PC-3 (cell line): ENCODE results near the gene ABHD16A. TPM values are rescaled to one million over a fixed set of nuclear protein-coding genes. Genes with fewer than 3 reads are reported as not detected.
A peak's percentile ranks its signal among the peaks of the same experiment; 100 is the strongest.

Source experiments
- ATAC-seq: fragments of 200-7000 bp; cut with Tn5 transposase; 2 replicates; pipeline ENCODE4 v1.9.1; 2020; ENCODE audit warnings: mild to moderate bottlenecking, moderate library complexity
- BruUV-seq: library from RNA; stranded (reverse); fragments of 400-500 nt; replicated peaks from 2 replicates; lab custom pipeline; 2021; lab: Mats Ljungman, UMichigan
- CTCF ChIA-PET: fragments of 300-600 bp; sonication (Branson Sonifier 250); formaldehyde crosslinking; loops from one replicate; lab custom pipeline; 2022; ENCODE audit warnings: antibody characterized with exemption; lab: Charles Lee
- POLR2A ChIA-PET: fragments of 300-600 bp; sonication (Branson Sonifier 250); formaldehyde crosslinking; loops from one replicate; lab custom pipeline; 2022; ENCODE audit warnings: antibody characterized with exemption; ENCODE audit not compliant: unreplicated experiment; lab: Charles Lee
- DNase-seq: peaks from one replicate; pipeline ENCODE4 v3.0.0-alpha.2; 2015
- H2AFZ ChIP-seq: fragments of 300-600 bp; sonication (generic); 2 replicates; pipeline ENCODE4 v1.6.0; 2016; ENCODE audit warnings: antibody characterized with exemption, low read length
- H3F3A ChIP-seq: fragments of 300-600 bp; sonication (generic); one replicate; pipeline ENCODE4 v1.6.0; 2017; ENCODE audit warnings: antibody characterized with exemption, low read length, control low read depth, mild to moderate bottlenecking; ENCODE audit not compliant: unreplicated experiment
- H3K27ac ChIP-seq: fragments of 300-600 bp; sonication (generic); 2 replicates; pipeline ENCODE4 v1.5.1; 2016; ENCODE audit warnings: mild to moderate bottlenecking, low read length
- H3K27me3 ChIP-seq: fragments of 300-600 bp; sonication (generic); 2 replicates; pipeline ENCODE4 v1.6.1; 2016; ENCODE audit warnings: low read length, mixed read lengths
- H3K36me3 ChIP-seq: fragments of 300-600 bp; sonication (generic); 2 replicates; pipeline ENCODE4 v1.6.1; 2016; ENCODE audit warnings: low read depth, mixed run types, low read length, mixed read lengths
- H3K4me1 ChIP-seq: fragments of 300-600 bp; sonication (generic); 2 replicates; pipeline ENCODE4 v1.5.1; 2016; ENCODE audit warnings: low read length; ENCODE audit not compliant: insufficient read depth
- H3K4me2 ChIP-seq: fragments of 300-600 bp; sonication (generic); 2 replicates; pipeline ENCODE4 v1.6.0; 2016; ENCODE audit warnings: low read length
- H3K4me3 ChIP-seq: fragments of 300-600 bp; sonication (generic); 2 replicates; pipeline ENCODE4 v1.5.1; 2016; ENCODE audit warnings: mild to moderate bottlenecking, low read length, mixed read lengths
- H3K79me2 ChIP-seq: fragments of 300-600 bp; sonication (generic); 2 replicates; pipeline ENCODE4 v1.6.1; 2017; ENCODE audit warnings: low read length, mixed read lengths
- H3K9ac ChIP-seq: fragments of 300-600 bp; sonication (generic); 2 replicates; pipeline ENCODE4 v1.6.0; 2016; ENCODE audit warnings: mild to moderate bottlenecking, low read length
- H3K9me2 ChIP-seq: fragments of 300-600 bp; sonication (generic); replicated peaks from 2 replicates; pipeline ENCODE4 v1.6.1; 2016; ENCODE audit warnings: mixed run types, low read length, mixed read lengths
- H3K9me3 ChIP-seq: fragments of 300-600 bp; sonication (generic); 2 replicates; pipeline ENCODE4 v1.6.1; 2016; ENCODE audit warnings: low read length, mixed read lengths
- H4K20me1 ChIP-seq: fragments of 300-600 bp; sonication (generic); 2 replicates; pipeline ENCODE4 v1.6.1; 2016; ENCODE audit warnings: low read length, mixed read lengths
- EZH2 ChIP-seq: fragments of 300-600 bp; sonication (generic); IDR thresholded peaks from one replicate; pipeline ENCODE4 v1.6.1; 2017; ENCODE audit warnings: antibody characterized with exemption, mild to moderate bottlenecking, low read length; ENCODE audit not compliant: unreplicated experiment
- EZH2phosphoT487 ChIP-seq: fragments of 300-600 bp; sonication (generic); IDR thresholded peaks from 2 replicates; pipeline ENCODE4 v1.6.1; 2018; ENCODE audit warnings: mild to moderate bottlenecking, antibody characterized with exemption, low read length, borderline replicate concordance
- intact Hi-C: fragments of 100-400 bp; cut with micrococcal nuclease; formaldehyde crosslinking; loops from 2 replicates; pipeline ENCODE4 v1.9.0; 2023
- total RNA-seq: library from RNA; depleted of rRNA; stranded (reverse); fragments of >200 nt; gene quantifications from 2 replicates; pipeline ENCODE4 v1.2.3, GENCODE V29; 2014
- TF ChIP-seq, protein P1 (sequence below): fragments of 300-600 bp; sonication (generic); conservative IDR thresholded peaks from 2 replicates; pipeline ENCODE4 v1.5.1; 2017; ENCODE audit warnings: antibody characterized with exemption, low read depth, mild to moderate bottlenecking, low read length

The ABHD16A gene
- total RNA-seq, 1 experiment from 2014 or later = 52.0 TPM

DNA sequence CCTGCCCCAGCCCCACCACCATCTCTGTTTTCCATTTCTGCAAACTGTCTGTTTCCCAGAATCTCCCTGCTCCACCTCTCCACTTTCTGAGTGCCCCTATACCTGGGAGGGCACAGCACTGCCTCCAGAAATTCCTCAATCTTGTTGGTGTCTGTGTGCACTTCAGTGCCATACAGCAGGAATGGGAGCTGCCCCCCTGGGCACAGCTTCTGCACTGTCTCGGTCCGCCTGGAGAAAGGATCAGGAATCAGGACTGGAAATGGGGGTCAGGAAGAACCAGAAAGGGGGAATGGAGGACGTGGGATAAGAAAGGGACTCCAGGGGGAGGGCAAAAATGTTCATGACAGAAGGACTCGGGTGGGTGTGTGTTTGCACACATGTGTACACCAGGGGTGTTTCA, 30.6 kb upstream of the ABHD16A start:
- TF ChIP-seq EZH2phosphoT487 (no peak), EZH2 (no peak)
- Histone ChIP-seq H3K9me3 (no peaks in the 10 kb centered on the region), H3K4me1 (peaks cover 35% of the 10 kb centered on the region), H3K4me3 (peak overlapping the region; percentile 85), H3K9me2 (no peaks in the 10 kb centered on the region), H3K79me2 (peaks cover 41% of the 10 kb centered on the region), H3K36me3 (peaks cover 35% of the 10 kb centered on the region), H3K9ac (no peak overlapping the region), H3K27me3 (no peaks in the 10 kb centered on the region), H3K4me2 (peak overlapping the region; percentile 85), H3K27ac (no peak overlapping the region), H4K20me1 (peaks cover 13% of the 10 kb centered on the region), H3F3A (peaks cover 4% of the 10 kb centered on the region), H2AFZ (no peak overlapping the region)
- ChIA-PET POLR2A (no interaction called here), CTCF (no interaction called here)
- no peak for DNase-seq
- ATAC-seq = no peak
- intact Hi-C loops = no loop called here
- BruUV-seq = no TSS peak

- TF ChIP-seq EZH2phosphoT487 (no peak), EZH2 (no peak)
- TF ChIP-seq, protein P1, sequence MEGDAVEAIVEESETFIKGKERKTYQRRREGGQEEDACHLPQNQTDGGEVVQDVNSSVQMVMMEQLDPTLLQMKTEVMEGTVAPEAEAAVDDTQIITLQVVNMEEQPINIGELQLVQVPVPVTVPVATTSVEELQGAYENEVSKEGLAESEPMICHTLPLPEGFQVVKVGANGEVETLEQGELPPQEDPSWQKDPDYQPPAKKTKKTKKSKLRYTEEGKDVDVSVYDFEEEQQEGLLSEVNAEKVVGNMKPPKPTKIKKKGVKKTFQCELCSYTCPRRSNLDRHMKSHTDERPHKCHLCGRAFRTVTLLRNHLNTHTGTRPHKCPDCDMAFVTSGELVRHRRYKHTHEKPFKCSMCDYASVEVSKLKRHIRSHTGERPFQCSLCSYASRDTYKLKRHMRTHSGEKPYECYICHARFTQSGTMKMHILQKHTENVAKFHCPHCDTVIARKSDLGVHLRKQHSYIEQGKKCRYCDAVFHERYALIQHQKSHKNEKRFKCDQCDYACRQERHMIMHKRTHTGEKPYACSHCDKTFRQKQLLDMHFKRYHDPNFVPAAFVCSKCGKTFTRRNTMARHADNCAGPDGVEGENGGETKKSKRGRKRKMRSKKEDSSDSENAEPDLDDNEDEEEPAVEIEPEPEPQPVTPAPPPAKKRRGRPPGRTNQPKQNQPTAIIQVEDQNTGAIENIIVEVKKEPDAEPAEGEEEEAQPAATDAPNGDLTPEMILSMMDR = no peak
- H2AFZ ChIP-seq = no peak overlapping the region
- no TSS peak for BruUV-seq
- H3F3A ChIP-seq = peaks cover 4% of the 10 kb centered on the region
- intact Hi-C loops = no loop called here
- ATAC-seq (no peak), DNase-seq (no peak)
- H3K79me2 ChIP-seq = peaks cover 41% of the 10 kb centered on the region
- H3K36me3 ChIP-seq = peaks cover 35% of the 10 kb centered on the region
- CTCF ChIA-PET = no interaction called here
- peaks cover 18% of the 10 kb centered on the region for H3K4me1 ChIP-seq
- H4K20me1 ChIP-seq = peaks cover 13% of the 10 kb centered on the region
- POLR2A ChIA-PET = no interaction called here
- H3K9me3 ChIP-seq = no peaks in the 10 kb centered on the region
- H3K27me3 ChIP-seq = no peaks in the 10 kb centered on the region
- no peaks in the 10 kb centered on the region for H3K9me2 ChIP-seq
- no peak overlapping the region for H3K9ac ChIP-seq
- H3K4me2 ChIP-seq = no peak overlapping the region
- no peak overlapping the region for H3K27ac ChIP-seq
- H3K4me3 ChIP-seq = no peak overlapping the region
Observed at GRCh38 chr6:31732029-31732428, 28.9 kb upstream of the ABHD16A start.

- no peaks in the 10 kb centered on the region for H3K9me2 ChIP-seq
- H3F3A ChIP-seq = peaks cover 4% of the 10 kb centered on the region
- H3K4me2 ChIP-seq = peak overlapping the region; percentile 89; the same call in 1 of the 2 replicates
- peaks cover 12% of the 10 kb centered on the region for H3K4me1 ChIP-seq
- peaks cover 27% of the 10 kb centered on the region for H3K79me2 ChIP-seq
- no peak for DNase-seq
- no peak overlapping the region for H3K27ac ChIP-seq
- intact Hi-C loops = no loop called here
- peaks cover 13% of the 10 kb centered on the region for H4K20me1 ChIP-seq
- no peak for TF ChIP-seq EZH2phosphoT487
- TF ChIP-seq, protein P1 = no peak
- TF ChIP-seq EZH2 = no peak
- H3K4me3 ChIP-seq = peak overlapping the region; percentile 77; the same call in 1 of the 2 replicates
- H2AFZ ChIP-seq = no peak overlapping the region
- ChIA-PET CTCF (interaction anchor here (0.6 to 1.5 kb wide), 3 partner anchors 22 to 48 kb away, joined by 3 to 7 read pairs (median 4); no protein-coding TSS in a partner anchor), POLR2A (interaction anchor here (0.5 to 0.6 kb wide), 3 partner anchors 62 to 1587 kb away, joined by 3 to 5 read pairs (median 4); partner anchors contain the start of gene ZBTB22)
- BruUV-seq = no TSS peak
- no peaks in the 10 kb centered on the region for H3K27me3 ChIP-seq
- H3K36me3 ChIP-seq = peaks cover 35% of the 10 kb centered on the region
- H3K9me3 ChIP-seq = no peaks in the 10 kb centered on the region
- H3K9ac ChIP-seq = no peak overlapping the region
- no peak for ATAC-seq
Observed at GRCh38 chr6:31730631-31731086, 27.5 kb upstream of the ABHD16A start.
